NB4 (cell line): ENCODE data around the gene DEXI.
A peak's percentile ranks its signal among the peaks of the same experiment; 100 is the strongest.

Experiments
- DNase-seq: peaks from one replicate; pipeline ENCODE4 v3.0.0; 2010; ENCODE audit warnings: low read depth
- H3K4me3 ChIP-seq: one replicate; pipeline ENCODE4 v1.5.1; 2011; ENCODE audit warnings: mild to moderate bottlenecking, low read depth, low read length, moderate library complexity
- MAX ChIP-seq: IDR thresholded peaks from 2 replicates; pipeline ENCODE4 v1.6.1; 2011; ENCODE audit warnings: low read depth, low read length
- MYC ChIP-seq: IDR thresholded peaks from 2 replicates; pipeline ENCODE4 v1.6.1; 2011; ENCODE audit warnings: low read depth, low read length
- POLR2A ChIP-seq: IDR thresholded peaks from 2 replicates; pipeline ENCODE4 v1.6.1; 2011; ENCODE audit warnings: mild to moderate bottlenecking; ENCODE audit not compliant: insufficient read length; ENCODE audit errors: extremely low read depth
- TF ChIP-seq, protein P1 (sequence below): IDR thresholded peaks from one replicate; pipeline ENCODE4 v1.5.1; 2012; ENCODE audit warnings: low read depth, low read length

The DEXI gene

GRCh38 chr16:10892782-10893318 is 49.4 kb downstream of the DEXI start:
- no peak overlapping the region for H3K4me3 ChIP-seq
- TF ChIP-seq MYC = no peak
- DNase-seq = no peak

DNA sequence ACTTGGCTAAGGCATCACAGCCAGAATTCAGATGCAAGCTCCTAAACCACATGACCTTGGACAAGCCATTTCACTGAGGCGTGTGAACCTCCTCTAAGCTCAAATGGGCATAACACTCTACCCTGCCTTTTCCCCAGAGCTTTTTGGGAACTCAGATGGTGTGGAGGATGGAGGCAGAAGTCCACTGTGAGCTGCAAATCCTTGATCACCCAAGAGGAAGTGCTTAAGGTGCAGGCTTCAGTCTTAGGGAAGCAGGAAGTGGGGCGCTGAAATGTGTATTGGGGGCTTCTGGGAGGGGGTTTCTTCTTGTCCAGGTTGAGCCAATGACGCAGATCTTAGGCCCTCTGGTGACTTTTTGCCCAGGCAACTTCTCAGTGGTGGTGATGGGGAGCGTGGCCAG is 52.4 kb downstream of the DEXI start:
- H3K4me3 ChIP-seq = no peak overlapping the region
- DNase-seq = no peak
- no peak for TF ChIP-seq POLR2A
- TF ChIP-seq, protein P1, sequence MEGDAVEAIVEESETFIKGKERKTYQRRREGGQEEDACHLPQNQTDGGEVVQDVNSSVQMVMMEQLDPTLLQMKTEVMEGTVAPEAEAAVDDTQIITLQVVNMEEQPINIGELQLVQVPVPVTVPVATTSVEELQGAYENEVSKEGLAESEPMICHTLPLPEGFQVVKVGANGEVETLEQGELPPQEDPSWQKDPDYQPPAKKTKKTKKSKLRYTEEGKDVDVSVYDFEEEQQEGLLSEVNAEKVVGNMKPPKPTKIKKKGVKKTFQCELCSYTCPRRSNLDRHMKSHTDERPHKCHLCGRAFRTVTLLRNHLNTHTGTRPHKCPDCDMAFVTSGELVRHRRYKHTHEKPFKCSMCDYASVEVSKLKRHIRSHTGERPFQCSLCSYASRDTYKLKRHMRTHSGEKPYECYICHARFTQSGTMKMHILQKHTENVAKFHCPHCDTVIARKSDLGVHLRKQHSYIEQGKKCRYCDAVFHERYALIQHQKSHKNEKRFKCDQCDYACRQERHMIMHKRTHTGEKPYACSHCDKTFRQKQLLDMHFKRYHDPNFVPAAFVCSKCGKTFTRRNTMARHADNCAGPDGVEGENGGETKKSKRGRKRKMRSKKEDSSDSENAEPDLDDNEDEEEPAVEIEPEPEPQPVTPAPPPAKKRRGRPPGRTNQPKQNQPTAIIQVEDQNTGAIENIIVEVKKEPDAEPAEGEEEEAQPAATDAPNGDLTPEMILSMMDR = no peak
- no peak for TF ChIP-seq MAX
- no peak for TF ChIP-seq MYC

- DNase-seq = no peak
- H3K4me3 ChIP-seq = no peak overlapping the region
- TF ChIP-seq POLR2A = no peak
- TF ChIP-seq, protein P1 = no peak
- no peak for TF ChIP-seq MAX
- no peak for TF ChIP-seq MYC
Observed at GRCh38 chr16:10888320-10888937, 53.8 kb downstream of the DEXI start.

GRCh38 chr16:10885246-10885645 is 57.0 kb downstream of the DEXI start:
- no peak for DNase-seq
- TF ChIP-seq MAX = no peak
- no peak for TF ChIP-seq POLR2A
- no peak for TF ChIP-seq MYC
- TF ChIP-seq, protein P1 = no peak
- H3K4me3 ChIP-seq = no peak overlapping the region

DNA sequence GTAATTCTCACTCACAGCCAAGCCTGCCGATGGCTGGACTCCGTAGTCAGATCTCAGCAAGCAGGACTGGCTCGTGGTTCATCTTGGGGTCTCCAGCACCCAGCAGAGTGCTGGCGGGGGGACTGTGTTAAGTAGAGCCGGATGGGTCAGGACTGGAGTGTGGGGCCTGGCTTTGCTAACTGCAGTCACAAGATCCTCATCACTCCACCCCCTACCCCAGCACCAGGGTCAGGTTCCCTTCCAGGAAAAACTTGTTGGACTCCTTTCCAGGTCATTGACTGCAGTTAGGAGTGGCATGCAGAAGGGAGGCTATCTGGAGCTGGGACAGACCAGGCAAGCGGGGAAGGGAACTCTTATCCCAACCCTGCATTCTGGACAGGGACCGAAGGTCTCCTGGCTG is 59.3 kb downstream of the DEXI start:
- TF ChIP-seq MAX = no peak
- TF ChIP-seq POLR2A = no peak
- TF ChIP-seq, protein P1 = no peak
- no peak for TF ChIP-seq MYC
- DNase-seq = no peak
- H3K4me3 ChIP-seq = no peak overlapping the region

GRCh38 chr16:10881479-10882030 is 60.7 kb downstream of the DEXI start:
- TF ChIP-seq MYC (no peak), POLR2A (no peak), MAX (no peak)
- TF ChIP-seq, protein P1 = no peak
- DNase-seq = peak; percentile 39
- H3K4me3 ChIP-seq = no peak overlapping the region
